ENCODE data around the gene KIF26A. TPM values are rescaled to one million over a fixed set of nuclear protein-coding genes. Genes with fewer than 3 reads are reported as not detected.
A peak's percentile ranks its signal among the peaks of the same experiment; 100 is the strongest.

Gene KIF26A
- total RNA-seq, 6 donors from 2014 or later: 1.8 to 7.3 (median 3.5) TPM

DNA sequence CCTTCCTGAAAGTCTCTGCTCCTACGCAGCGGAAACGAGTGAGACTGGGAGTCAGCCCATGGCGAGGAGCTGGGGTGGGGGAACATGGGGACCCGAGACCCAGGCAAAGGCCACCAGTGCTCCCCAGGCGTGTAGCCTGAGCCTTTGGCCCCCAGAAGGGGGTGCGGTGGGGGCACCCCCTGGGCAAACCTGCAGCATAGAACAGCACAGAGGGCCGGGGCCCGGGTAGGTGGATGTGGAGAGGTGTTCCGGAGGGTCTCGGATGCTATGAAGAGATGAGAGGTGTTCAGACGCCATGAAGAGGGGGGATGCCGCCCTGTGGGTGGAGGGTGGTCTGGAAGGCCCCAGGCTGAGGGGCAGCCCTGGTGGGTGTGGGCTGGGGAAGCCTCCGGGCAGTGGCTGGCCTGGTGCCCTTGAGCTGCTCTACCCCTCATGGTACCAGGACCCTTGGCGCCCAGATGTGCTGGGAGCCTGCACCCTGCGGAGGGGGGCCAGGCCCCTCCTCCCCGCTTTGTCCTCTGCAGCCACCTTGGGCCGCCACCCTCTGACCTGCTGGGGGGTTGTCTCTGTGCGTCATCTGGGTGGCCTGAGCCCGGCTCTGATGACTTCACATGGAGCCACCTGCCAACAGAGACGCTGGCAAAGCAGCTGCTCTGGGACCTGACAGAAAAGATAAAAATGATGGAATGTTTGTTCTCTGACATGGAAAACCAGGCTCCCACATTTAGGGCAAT, 83.4 kb downstream of the KIF26A start:
- ATAC-seq (ENCODE audit: low FRiP score in 2 of 2) (peak in 1 of 2 donors; percentile 3), DNase-seq (peak in 1 of 2 donors; percentile 61)
- 88 to 96% methylated on average over 19 of the region's 21 CpGs for WGBS, 2 donors
- Histone ChIP-seq H3K27ac (no peak overlapping the region), H3K27me3 (no peaks in the 10 kb centered on the region), H3K9me3 (no peaks in the 10 kb centered on the region), H3K4me1 (peaks cover 0 to 23% (median 15%) of the 10 kb centered on the region in 4 donors), H3K36me3 (no peaks in the 10 kb centered on the region), H3K4me3 (no peak overlapping the region)
- TF ChIP-seq, protein P1, sequence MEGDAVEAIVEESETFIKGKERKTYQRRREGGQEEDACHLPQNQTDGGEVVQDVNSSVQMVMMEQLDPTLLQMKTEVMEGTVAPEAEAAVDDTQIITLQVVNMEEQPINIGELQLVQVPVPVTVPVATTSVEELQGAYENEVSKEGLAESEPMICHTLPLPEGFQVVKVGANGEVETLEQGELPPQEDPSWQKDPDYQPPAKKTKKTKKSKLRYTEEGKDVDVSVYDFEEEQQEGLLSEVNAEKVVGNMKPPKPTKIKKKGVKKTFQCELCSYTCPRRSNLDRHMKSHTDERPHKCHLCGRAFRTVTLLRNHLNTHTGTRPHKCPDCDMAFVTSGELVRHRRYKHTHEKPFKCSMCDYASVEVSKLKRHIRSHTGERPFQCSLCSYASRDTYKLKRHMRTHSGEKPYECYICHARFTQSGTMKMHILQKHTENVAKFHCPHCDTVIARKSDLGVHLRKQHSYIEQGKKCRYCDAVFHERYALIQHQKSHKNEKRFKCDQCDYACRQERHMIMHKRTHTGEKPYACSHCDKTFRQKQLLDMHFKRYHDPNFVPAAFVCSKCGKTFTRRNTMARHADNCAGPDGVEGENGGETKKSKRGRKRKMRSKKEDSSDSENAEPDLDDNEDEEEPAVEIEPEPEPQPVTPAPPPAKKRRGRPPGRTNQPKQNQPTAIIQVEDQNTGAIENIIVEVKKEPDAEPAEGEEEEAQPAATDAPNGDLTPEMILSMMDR (IDR thresholded peaks at IDR 0.05): no peak
- TF ChIP-seq POLR2AphosphoS5 (IDR thresholded peaks at IDR 0.05) (no peak), POLR2A (IDR thresholded peaks at IDR 0.05) (no peak), EP300 (IDR thresholded peaks at IDR 0.05) (no peak)

DNA sequence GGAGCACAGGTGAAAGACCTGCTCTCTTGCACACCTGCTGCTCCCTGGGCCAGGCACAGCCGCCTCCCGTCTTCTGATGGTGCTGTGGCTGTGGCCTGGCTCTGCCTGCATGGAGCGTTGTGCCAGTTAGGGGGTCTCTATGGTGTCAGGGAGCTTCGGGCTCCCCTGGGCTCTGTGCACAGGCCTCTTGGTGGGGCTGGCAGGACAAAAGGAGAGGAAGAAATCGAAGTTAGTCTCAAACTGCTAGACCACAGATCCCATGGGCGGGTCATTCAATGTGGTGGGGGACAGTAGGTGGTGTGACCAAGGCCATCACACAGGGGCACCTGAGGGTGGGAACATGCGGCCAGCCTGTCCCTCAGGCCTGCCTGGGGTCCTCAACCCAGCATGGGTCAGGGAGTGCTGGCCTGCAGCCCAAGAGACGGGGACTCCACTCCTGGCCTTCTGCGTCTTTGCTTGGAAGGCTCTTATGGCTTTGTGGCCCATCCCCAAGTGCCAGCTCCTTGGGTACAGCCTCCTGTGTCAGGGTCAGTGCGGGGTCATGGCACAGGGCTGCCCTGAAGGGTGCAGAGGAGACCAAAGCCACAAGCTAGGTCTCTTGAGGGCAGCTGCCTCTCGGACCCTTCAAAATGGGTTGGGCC, 84.1 kb downstream of the KIF26A start:
- Histone ChIP-seq H3K9me3 (peaks cover 0 to 5% (median 2%) of the 10 kb centered on the region in 4 donors), H3K4me3 (no peak overlapping the region), H3K36me3 (no peaks in the 10 kb centered on the region), H3K27ac (no peak overlapping the region), H3K27me3 (no peaks in the 10 kb centered on the region), H3K4me1 (peaks cover 0 to 23% (median 16%) of the 10 kb centered on the region in 4 donors)
- TF ChIP-seq EP300 (IDR thresholded peaks at IDR 0.05): no peak
- no peak for TF ChIP-seq POLR2AphosphoS5 (IDR thresholded peaks at IDR 0.05)
- no peak for TF ChIP-seq POLR2A (IDR thresholded peaks at IDR 0.05)
- TF ChIP-seq, protein P1 (IDR thresholded peaks at IDR 0.05): no peak
- DNase-seq: peak in 1 of 2 donors; percentile 37
- 91 to 92% methylated on average over 5 to 10 of the region's 11 CpGs for WGBS, 2 donors
- no peak for ATAC-seq (ENCODE audit: low FRiP score in 2 of 2)

DNA sequence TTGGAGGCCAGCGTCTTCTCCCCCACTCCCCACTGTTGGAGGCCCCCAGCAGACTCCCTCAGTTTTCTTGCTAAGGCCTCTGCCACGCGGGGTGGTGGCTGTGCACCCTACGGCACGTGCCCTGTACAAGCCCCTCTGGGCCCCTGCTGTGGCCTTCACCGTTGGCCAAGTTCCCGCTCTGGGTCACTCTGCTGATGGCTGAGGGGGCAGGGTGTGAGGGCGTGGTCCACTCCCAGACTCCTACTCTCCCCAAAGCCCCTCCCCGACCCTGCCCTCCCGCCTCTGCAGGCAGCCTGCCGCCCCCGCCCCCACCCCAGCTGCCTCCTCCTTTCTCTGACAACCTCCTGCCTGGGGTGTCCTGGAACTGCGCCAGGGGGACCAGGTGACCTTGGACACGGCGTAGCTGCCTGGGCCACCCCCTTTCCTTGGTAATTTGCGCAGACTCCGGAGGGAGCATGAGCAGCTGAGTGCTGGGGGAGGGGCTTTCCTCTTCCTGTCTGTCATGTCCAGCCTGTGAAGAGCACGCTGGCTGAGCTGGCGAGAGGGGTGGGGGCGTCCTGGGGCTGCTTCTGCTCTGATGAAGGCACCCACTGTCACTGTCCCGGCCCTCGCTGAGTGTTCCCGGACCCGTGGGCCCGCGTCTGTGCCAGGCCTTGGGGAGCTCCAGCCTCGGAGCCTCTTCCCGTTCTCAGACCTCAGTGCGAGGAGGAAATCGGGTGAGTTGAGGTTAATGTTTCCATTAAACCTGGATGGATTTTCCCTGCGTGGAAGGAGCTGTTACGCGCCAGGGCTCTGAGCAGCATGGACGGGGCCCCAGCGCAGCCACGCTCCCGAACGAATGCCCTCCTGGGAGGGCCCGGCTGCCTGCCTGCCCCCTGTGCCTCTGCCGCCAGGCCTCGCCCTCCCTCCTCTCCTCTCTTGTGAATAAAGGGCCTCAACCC, 85.0 kb downstream of the KIF26A start:
- H3K4me3 ChIP-seq: peak overlapping the region in 3 of 4 donors; percentile 16 to 33 (median 31)

DNA sequence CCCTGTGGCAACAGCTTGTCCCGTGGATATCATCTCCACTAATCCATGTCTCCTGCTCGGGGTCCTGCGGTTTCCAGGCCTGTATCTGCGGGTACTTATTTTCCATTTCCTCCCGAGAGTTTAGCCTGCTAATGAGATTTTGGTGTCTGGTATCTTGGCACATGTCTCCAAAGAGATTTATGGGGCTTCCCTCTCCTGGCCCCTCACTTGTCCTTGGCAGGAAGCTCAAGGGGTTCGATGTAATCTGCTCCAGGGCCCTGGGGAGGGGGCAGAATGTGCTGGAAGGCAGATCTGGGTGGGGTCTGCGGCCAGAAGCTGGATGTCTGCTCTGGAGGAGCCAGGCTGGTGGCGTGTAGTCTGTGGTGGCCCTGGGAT, 85.7 kb downstream of the KIF26A start:
- Histone ChIP-seq H3K27me3 (no peaks in the 10 kb centered on the region), H3K9me3 (peaks cover 0 to 9% (median 3%) of the 10 kb centered on the region in 4 donors), H3K4me1 (peaks cover 0 to 23% (median 16%) of the 10 kb centered on the region in 4 donors), H3K36me3 (no peaks in the 10 kb centered on the region), H3K4me3 (peak overlapping the region in 3 of 4 donors; percentile 16 to 33 (median 31)), H3K27ac (no peak overlapping the region)
- DNase-seq: no peak
- no peak for TF ChIP-seq POLR2A (IDR thresholded peaks at IDR 0.05)
- TF ChIP-seq EP300 (IDR thresholded peaks at IDR 0.05): no peak
- TF ChIP-seq, protein P1 (IDR thresholded peaks at IDR 0.05): no peak
- TF ChIP-seq POLR2AphosphoS5 (IDR thresholded peaks at IDR 0.05): no peak
- ATAC-seq (ENCODE audit: low FRiP score in 2 of 2): no peak
- 36 to 49% methylated on average over 8 of the region's 8 CpGs for WGBS, 2 donors

More for the DNA sequence above, 85.0 kb downstream of the KIF26A start:
- H3K27me3 ChIP-seq: no peaks in the 10 kb centered on the region
- DNase-seq: peak in 1 of 2 donors; percentile 63
- H3K4me1 ChIP-seq: peaks cover 0 to 23% (median 16%) of the 10 kb centered on the region in 4 donors
- ATAC-seq (ENCODE audit: low FRiP score in 2 of 2): no peak
- TF ChIP-seq, protein P1 (IDR thresholded peaks at IDR 0.05): no peak
- TF ChIP-seq POLR2A (IDR thresholded peaks at IDR 0.05) (no peak), POLR2AphosphoS5 (IDR thresholded peaks at IDR 0.05) (no peak), EP300 (IDR thresholded peaks at IDR 0.05) (no peak)
- H3K27ac ChIP-seq: no peak overlapping the region
- H3K36me3 ChIP-seq: no peaks in the 10 kb centered on the region
- WGBS, 2 donors: 46 to 52% methylated on average over 13 to 27 of the region's 41 CpGs
- peaks cover 0 to 9% (median 3%) of the 10 kb centered on the region in 4 donors for H3K9me3 ChIP-seq
